GM10266 (cell line): ENCODE measurements around the gene CCDC92.

Experiments
- DNase-seq: peaks from one replicate; pipeline ENCODE4 v3.0.0; 2012; ENCODE audit errors: extremely low spot score
- TF ChIP-seq, protein P1 (sequence below): IDR thresholded peaks from 2 replicates; pipeline ENCODE4 v1.5.1; 2012; ENCODE audit warnings: mild to moderate bottlenecking, low read depth; ENCODE audit not compliant: control insufficient read depth, insufficient read depth; ENCODE audit errors: missing control alignments

CCDC92 gene

GRCh38 chr12:123995023-123995748 lies 22.6 kb upstream of the CCDC92 start:
- TF ChIP-seq, protein P1, sequence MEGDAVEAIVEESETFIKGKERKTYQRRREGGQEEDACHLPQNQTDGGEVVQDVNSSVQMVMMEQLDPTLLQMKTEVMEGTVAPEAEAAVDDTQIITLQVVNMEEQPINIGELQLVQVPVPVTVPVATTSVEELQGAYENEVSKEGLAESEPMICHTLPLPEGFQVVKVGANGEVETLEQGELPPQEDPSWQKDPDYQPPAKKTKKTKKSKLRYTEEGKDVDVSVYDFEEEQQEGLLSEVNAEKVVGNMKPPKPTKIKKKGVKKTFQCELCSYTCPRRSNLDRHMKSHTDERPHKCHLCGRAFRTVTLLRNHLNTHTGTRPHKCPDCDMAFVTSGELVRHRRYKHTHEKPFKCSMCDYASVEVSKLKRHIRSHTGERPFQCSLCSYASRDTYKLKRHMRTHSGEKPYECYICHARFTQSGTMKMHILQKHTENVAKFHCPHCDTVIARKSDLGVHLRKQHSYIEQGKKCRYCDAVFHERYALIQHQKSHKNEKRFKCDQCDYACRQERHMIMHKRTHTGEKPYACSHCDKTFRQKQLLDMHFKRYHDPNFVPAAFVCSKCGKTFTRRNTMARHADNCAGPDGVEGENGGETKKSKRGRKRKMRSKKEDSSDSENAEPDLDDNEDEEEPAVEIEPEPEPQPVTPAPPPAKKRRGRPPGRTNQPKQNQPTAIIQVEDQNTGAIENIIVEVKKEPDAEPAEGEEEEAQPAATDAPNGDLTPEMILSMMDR, result no peak
- no peak for DNase-seq

- no peak for DNase-seq
- TF ChIP-seq, protein P1, result no peak
Observed at GRCh38 chr12:123992118-123992825, 19.6 kb upstream of the CCDC92 start.

GRCh38 chr12:123991372-123991951 lies 18.8 kb upstream of the CCDC92 start:
- TF ChIP-seq, protein P1, result no peak
- DNase-seq, result no peak

- DNase-seq, result no peak
- TF ChIP-seq, protein P1, result no peak
Observed at GRCh38 chr12:123990511-123990910, 17.9 kb upstream of the CCDC92 start.

GRCh38 chr12:123989753-123990152 lies 17.1 kb upstream of the CCDC92 start:
- TF ChIP-seq, protein P1, result no peak
- no peak for DNase-seq

DNA sequence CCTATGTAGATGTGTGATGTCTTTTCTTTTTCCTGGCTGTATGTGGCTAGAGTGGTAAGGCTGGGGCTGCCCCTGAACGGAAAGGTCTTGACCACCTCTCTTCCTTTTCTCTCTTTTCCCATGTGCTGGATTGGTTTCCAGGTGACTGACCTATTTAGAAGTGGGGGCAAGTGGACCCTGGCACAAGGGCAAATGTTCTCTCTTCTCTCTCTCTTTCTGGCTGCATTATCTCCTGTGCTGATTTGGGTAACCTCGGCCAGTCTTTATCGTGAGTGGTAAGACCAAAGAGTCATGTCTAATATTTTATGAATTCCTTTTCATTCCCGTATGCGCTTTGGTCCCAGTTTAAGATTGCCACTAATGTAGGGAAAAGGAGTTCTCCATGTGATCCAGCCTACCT lies 16.5 kb upstream of the CCDC92 start:
- TF ChIP-seq, protein P1, result no peak
- DNase-seq, result no peak

GRCh38 chr12:123987022-123987421 lies 14.4 kb upstream of the CCDC92 start:
- TF ChIP-seq, protein P1, result no peak
- no peak for DNase-seq
